Spleen (tissue), 10 donors: ENCODE measurements around the gene SCN9A. TPM values are rescaled to one million over a fixed set of nuclear protein-coding genes. Genes with fewer than 3 reads are reported as not detected.

Experiments
- polyA plus RNA-seq, 3 donors: library from polyadenylated mRNA; stranded (reverse); fragments of 200-250 nt; gene quantifications; one replicate each; pipeline ENCODE4 v1.2.1, GENCODE V29; 2013
- total RNA-seq, 7 donors: library from RNA; depleted of rRNA in 3 of 7; stranded (reverse); fragments of >200 nt in 3 of 7; fragmentation: NEBNext Ultra II Directional in 4 of 7; extraction: Animal tissue kit (Norgen Biotek cat#: 25700) in 4 of 7; gene quantifications; one replicate each; pipeline versions ENCODE4 v1.1.0 to v1.2.1, GENCODE V29; 2016 to 2021
- donor health status: healthy with polysubstance abuse.
- donor health status: DM: no; HTN: no; CAD: no; lungs with moderate emphysema.
- donor health status: DM: no; HTN: no; CAD: no.
- donor health status: Bipolar disorder and iron deficiency.
- donor health status: healthy.
- donor health status: DM: no; HTN: no; CAD: no.
- donor health status: DM: yes; HTN: yes; CAD: no.

The SCN9A gene
- total and polyA plus RNA-seq, 10 donors = 0.76 to 27.9 (median 17.3) TPM

Other genes with a start within 250 kb of the SCN9A start
- not detected for gene SCN1A, start 247.9 kb downstream of the SCN9A start, total RNA-seq
- gene SCN1A, start 247.9 kb downstream of the SCN9A start, polyA plus RNA-seq = under 1 TPM in 1 of 3 donors, not detected in 2; under 0.01 TPM
- 10 to 100 TPM in 1 of 7 donors, 1 to 10 TPM in 6; 1.1 to 10.6 (median 1.4) TPM for gene SCN7A, start 118.3 kb upstream of the SCN9A start, total RNA-seq
- 1 to 10 TPM in 1 of 3 donors, under 1 TPM in 2; 0.15 to 2.4 (median 0.55) TPM for gene SCN7A, start 118.3 kb upstream of the SCN9A start, polyA plus RNA-seq